GM12878 (cell line): Measurements from ENCODE around the gene EPHB2.

ENCODE experiments used
- CBX3 ChIP-seq: fragments of 200-600 bp; sonication (generic); IDR thresholded peaks from 2 replicates; pipeline ENCODE4 v1.6.1; 2016; ENCODE audit warnings: low read depth, borderline replicate concordance
- CHD2 ChIP-seq: IDR thresholded peaks from 2 replicates; pipeline ENCODE4 v1.6.1; 2011; ENCODE audit warnings: low read depth, low read length, improper control_type of control experiment, borderline replicate concordance
- CREM ChIP-seq: IDR thresholded peaks from 2 replicates; pipeline ENCODE4 v1.6.1; 2014; ENCODE audit warnings: antibody characterized with exemption, low read depth
- ESRRA ChIP-seq: IDR thresholded peaks from 2 replicates; pipeline ENCODE4 v1.6.1; 2012; ENCODE audit warnings: mild to moderate bottlenecking, low read length, improper control_type of control experiment
- MTA2 ChIP-seq: fragments of 450-650 bp; IDR thresholded peaks from 2 replicates; pipeline ENCODE4 v1.6.1; 2016; ENCODE audit warnings: low read depth, mild to moderate bottlenecking, moderate library complexity
- PAX8 ChIP-seq: fragments of 450-650 bp; IDR thresholded peaks from 2 replicates; pipeline ENCODE4 v1.6.1; 2017; ENCODE audit warnings: mild to moderate bottlenecking, moderate library complexity
- PML ChIP-seq: IDR thresholded peaks from 2 replicates; pipeline ENCODE4 v1.6.1; 2012; ENCODE audit warnings: low read length, inconsistent platforms
- RELA ChIP-seq: fragments of 450-650 bp; IDR thresholded peaks from 2 replicates; pipeline ENCODE4 v1.8.0; 2014; ENCODE audit warnings: borderline replicate concordance; ENCODE audit not compliant: partially characterized antibody
- SIN3A ChIP-seq: IDR thresholded peaks from 2 replicates; pipeline ENCODE4 v1.6.1; 2012; ENCODE audit warnings: low read depth, low read length, improper control_type of control experiment
- STAT1 ChIP-seq: fragments of 450-650 bp; conservative IDR thresholded peaks from 2 replicates; pipeline ENCODE4 v1.6.1; 2014; ENCODE audit warnings: antibody characterized with exemption, mild to moderate bottlenecking
- TF ChIP-seq, protein P1 (sequence below): fragments of 450-650 bp; IDR thresholded peaks from 2 replicates; pipeline ENCODE4 v1.6.1; 2017; ENCODE audit warnings: mild to moderate bottlenecking, moderate library complexity
- TF ChIP-seq, protein P2 (sequence below), 3 experiments: IDR thresholded peaks in 2 of 3; conservative IDR thresholded peaks in 1 of 3; 2 replicates each; pipeline ENCODE4 v1.5.1; 2011; ENCODE audit warnings: low read depth in 3 of 3, low read length in 3 of 3, mild to moderate bottlenecking in 3 of 3, control low read depth in 2 of 3, moderate library complexity in 2 of 3, inconsistent platforms in 1 of 3, mixed read lengths in 1 of 3; ENCODE audit not compliant: control insufficient read depth in 2 of 3, insufficient read depth in 1 of 3; ENCODE audit errors: extremely low read depth in 1 of 3
- TF ChIP-seq, protein P3 (sequence below): fragments of 450-650 bp; formaldehyde crosslinking; IDR thresholded peaks from 2 replicates; pipeline ENCODE4 v1.4.0; 2020; ENCODE audit warnings: mild to moderate bottlenecking, moderate library complexity
- TF ChIP-seq, protein P4 (sequence below): fragments of 450-650 bp; IDR thresholded peaks from 2 replicates; pipeline ENCODE4 v1.6.1; 2017; ENCODE audit warnings: borderline replicate concordance

DNA sequence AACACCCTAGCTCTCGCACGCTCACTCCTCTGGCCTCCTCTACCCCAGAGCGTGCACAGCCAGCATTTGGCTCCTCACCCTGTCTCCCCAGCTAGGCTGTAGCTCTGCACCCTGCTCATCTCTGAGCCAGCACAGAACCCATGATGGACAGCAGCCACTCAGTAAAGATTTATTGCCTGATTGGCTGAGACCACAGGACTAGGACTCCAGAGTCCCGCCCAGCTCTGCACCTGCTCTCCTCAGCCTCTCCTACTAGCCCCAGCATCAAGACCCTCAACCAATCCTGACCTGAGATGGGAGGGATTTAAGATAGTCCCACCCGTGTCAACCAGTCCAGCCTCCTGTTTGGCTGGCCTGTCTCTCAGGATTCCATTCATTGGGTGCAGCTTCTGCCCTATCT is 48.3 kb upstream of the EPHB2 start:
- TF ChIP-seq CBX3 (no peak), RELA (no peak), PML (no peak), CREM (no peak), SIN3A (no peak), ESRRA (no peak), PAX8 (no peak), CHD2 (no peak), STAT1 (no peak), MTA2 (no peak)
- TF ChIP-seq, protein P1, sequence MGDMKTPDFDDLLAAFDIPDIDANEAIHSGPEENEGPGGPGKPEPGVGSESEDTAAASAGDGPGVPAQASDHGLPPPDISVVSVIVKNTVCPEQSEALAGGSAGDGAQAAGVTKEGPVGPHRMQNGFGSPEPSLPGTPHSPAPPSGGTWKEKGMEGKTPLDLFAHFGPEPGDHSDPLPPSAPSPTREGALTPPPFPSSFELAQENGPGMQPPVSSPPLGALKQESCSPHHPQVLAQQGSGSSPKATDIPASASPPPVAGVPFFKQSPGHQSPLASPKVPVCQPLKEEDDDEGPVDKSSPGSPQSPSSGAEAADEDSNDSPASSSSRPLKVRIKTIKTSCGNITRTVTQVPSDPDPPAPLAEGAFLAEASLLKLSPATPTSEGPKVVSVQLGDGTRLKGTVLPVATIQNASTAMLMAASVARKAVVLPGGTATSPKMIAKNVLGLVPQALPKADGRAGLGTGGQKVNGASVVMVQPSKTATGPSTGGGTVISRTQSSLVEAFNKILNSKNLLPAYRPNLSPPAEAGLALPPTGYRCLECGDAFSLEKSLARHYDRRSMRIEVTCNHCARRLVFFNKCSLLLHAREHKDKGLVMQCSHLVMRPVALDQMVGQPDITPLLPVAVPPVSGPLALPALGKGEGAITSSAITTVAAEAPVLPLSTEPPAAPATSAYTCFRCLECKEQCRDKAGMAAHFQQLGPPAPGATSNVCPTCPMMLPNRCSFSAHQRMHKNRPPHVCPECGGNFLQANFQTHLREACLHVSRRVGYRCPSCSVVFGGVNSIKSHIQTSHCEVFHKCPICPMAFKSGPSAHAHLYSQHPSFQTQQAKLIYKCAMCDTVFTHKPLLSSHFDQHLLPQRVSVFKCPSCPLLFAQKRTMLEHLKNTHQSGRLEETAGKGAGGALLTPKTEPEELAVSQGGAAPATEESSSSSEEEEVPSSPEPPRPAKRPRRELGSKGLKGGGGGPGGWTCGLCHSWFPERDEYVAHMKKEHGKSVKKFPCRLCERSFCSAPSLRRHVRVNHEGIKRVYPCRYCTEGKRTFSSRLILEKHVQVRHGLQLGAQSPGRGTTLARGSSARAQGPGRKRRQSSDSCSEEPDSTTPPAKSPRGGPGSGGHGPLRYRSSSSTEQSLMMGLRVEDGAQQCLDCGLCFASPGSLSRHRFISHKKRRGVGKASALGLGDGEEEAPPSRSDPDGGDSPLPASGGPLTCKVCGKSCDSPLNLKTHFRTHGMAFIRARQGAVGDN, result no peak
- TF ChIP-seq, protein P2, sequence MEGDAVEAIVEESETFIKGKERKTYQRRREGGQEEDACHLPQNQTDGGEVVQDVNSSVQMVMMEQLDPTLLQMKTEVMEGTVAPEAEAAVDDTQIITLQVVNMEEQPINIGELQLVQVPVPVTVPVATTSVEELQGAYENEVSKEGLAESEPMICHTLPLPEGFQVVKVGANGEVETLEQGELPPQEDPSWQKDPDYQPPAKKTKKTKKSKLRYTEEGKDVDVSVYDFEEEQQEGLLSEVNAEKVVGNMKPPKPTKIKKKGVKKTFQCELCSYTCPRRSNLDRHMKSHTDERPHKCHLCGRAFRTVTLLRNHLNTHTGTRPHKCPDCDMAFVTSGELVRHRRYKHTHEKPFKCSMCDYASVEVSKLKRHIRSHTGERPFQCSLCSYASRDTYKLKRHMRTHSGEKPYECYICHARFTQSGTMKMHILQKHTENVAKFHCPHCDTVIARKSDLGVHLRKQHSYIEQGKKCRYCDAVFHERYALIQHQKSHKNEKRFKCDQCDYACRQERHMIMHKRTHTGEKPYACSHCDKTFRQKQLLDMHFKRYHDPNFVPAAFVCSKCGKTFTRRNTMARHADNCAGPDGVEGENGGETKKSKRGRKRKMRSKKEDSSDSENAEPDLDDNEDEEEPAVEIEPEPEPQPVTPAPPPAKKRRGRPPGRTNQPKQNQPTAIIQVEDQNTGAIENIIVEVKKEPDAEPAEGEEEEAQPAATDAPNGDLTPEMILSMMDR (IDR thresholded peaks at IDR 0.05 in 2 of 3, conservative IDR thresholded peaks at IDR 0.05 in 1 of 3; ENCODE audit: control insufficient read depth in 2 of 3, extremely low read depth in 1 of 3, insufficient read depth in 1 of 3, low read depth in 3 of 3, low read length in 3 of 3), result no peak
- TF ChIP-seq, protein P3, sequence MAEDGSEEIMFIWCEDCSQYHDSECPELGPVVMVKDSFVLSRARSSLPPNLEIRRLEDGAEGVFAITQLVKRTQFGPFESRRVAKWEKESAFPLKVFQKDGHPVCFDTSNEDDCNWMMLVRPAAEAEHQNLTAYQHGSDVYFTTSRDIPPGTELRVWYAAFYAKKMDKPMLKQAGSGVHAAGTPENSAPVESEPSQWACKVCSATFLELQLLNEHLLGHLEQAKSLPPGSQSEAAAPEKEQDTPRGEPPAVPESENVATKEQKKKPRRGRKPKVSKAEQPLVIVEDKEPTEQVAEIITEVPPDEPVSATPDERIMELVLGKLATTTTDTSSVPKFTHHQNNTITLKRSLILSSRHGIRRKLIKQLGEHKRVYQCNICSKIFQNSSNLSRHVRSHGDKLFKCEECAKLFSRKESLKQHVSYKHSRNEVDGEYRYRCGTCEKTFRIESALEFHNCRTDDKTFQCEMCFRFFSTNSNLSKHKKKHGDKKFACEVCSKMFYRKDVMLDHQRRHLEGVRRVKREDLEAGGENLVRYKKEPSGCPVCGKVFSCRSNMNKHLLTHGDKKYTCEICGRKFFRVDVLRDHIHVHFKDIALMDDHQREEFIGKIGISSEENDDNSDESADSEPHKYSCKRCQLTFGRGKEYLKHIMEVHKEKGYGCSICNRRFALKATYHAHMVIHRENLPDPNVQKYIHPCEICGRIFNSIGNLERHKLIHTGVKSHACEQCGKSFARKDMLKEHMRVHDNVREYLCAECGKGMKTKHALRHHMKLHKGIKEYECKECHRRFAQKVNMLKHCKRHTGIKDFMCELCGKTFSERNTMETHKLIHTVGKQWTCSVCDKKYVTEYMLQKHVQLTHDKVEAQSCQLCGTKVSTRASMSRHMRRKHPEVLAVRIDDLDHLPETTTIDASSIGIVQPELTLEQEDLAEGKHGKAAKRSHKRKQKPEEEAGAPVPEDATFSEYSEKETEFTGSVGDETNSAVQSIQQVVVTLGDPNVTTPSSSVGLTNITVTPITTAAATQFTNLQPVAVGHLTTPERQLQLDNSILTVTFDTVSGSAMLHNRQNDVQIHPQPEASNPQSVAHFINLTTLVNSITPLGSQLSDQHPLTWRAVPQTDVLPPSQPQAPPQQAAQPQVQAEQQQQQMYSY (CRISPR knock-in tag), result no peak
- TF ChIP-seq, protein P4, sequence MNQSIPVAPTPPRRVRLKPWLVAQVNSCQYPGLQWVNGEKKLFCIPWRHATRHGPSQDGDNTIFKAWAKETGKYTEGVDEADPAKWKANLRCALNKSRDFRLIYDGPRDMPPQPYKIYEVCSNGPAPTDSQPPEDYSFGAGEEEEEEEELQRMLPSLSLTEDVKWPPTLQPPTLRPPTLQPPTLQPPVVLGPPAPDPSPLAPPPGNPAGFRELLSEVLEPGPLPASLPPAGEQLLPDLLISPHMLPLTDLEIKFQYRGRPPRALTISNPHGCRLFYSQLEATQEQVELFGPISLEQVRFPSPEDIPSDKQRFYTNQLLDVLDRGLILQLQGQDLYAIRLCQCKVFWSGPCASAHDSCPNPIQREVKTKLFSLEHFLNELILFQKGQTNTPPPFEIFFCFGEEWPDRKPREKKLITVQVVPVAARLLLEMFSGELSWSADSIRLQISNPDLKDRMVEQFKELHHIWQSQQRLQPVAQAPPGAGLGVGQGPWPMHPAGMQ, result no peak
